ENCODE results near the gene PPM1K.

PPM1K gene

DNA sequence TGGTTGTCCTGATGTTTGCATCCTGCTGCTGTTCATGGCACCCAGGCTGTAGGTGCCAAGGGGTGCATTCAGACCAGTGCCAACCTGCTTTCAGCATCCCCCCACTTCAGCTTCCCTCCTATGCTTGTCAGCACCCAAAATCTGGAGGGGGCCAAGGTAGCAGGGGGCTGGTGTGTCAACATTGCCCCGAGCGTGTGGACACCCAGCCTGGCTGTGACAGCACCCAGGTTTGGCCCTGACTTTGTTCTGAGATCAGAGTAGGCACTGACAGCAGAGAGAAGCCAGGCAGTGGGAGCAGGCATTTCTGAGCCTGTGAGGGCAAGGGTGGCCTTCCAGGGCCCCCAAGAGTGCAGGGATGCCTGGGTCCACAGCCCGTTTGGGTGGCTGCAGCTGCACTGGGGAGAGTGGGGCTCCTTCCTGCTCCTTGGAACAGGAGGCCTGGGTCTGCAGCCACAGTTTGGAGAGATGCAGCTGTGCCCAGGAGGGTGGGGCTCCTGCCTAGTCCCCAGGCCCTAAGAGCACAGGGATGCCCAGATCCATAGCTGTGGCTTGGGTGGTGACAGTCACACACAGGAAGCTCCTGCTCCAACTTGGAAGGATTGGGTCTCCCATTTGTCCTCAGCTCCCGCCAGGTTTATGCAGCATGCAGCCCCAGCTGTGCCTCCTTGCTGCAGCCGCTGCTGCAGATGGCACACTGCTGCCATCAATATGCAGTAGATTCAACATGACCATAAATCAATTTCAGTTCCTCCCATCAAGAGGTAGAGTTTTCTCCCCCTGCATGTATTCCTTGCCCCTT lies 12.3 kb upstream of the PPM1K start:
- Mint-ChIP-seq H3K9me3 (no peaks in the 10 kb centered on the region), H3K27me3 (no peaks in the 10 kb centered on the region), H3K4me1 (no peaks in the 10 kb centered on the region), H3K36me3 (ENCODE audit: insufficient read depth) (no peaks in the 10 kb centered on the region), H3K27ac (ENCODE audit: low read depth) (no peak overlapping the region), H3K4me3 (no peak overlapping the region)
- ATAC-seq (replicated peaks; ENCODE audit: extremely low read depth, poor library complexity, severe bottlenecking): no peak
- DNase-seq (ENCODE audit: low spot score in 2 of 2): no peak

- H3K4me3 Mint-ChIP-seq: no peak overlapping the region
- H3K27me3 Mint-ChIP-seq: no peaks in the 10 kb centered on the region
- no peaks in the 10 kb centered on the region for H3K4me1 Mint-ChIP-seq
- H3K27ac Mint-ChIP-seq (ENCODE audit: low read depth): no peak overlapping the region
- H3K9me3 Mint-ChIP-seq: no peaks in the 10 kb centered on the region
- ATAC-seq (replicated peaks; ENCODE audit: extremely low read depth, poor library complexity, severe bottlenecking) (no peak), DNase-seq (ENCODE audit: low spot score in 2 of 2) (no peak)
- no peaks in the 10 kb centered on the region for H3K36me3 Mint-ChIP-seq (ENCODE audit: insufficient read depth)
Measured at GRCh38 chr4:88295656-88296055, 11.3 kb upstream of the PPM1K start.

GRCh38 chr4:88291003-88291402 lies 6.6 kb upstream of the PPM1K start:
- Mint-ChIP-seq H3K36me3 (ENCODE audit: insufficient read depth) (no peaks in the 10 kb centered on the region), H3K4me3 (no peak overlapping the region), H3K9me3 (no peaks in the 10 kb centered on the region), H3K4me1 (no peaks in the 10 kb centered on the region), H3K27me3 (no peaks in the 10 kb centered on the region), H3K27ac (ENCODE audit: low read depth) (no peak overlapping the region)
- DNase-seq (ENCODE audit: low spot score in 2 of 2) (no peak), ATAC-seq (replicated peaks; ENCODE audit: extremely low read depth, poor library complexity, severe bottlenecking) (no peak)

DNA sequence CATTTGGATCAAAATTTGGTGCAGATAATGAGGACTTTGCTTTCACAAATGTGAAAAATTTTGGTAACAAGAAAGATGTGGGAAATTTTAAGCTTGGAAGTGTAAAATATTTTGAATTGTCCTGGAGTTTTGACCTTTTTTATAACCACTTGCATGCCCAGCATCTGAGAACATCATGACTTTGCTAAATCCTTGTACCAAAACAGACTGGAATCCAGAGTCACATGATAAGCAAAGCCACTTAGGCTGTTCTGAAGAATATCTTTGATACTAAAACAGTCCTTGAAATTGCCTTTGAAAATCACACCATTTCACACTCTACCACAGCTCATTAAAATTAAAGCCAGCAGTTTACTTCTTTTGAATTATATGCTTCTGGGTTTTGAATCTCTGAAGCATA lies 2.5 kb upstream of the PPM1K start:
- Mint-ChIP-seq H3K9me3 (no peaks in the 10 kb centered on the region), H3K36me3 (ENCODE audit: insufficient read depth) (peaks cover 27% of the 10 kb centered on the region), H3K27ac (ENCODE audit: low read depth) (peak overlapping the region; percentile 68), H3K27me3 (no peaks in the 10 kb centered on the region), H3K4me1 (peaks cover 32% of the 10 kb centered on the region), H3K4me3 (no peak overlapping the region)
- no peak for DNase-seq (ENCODE audit: low spot score in 2 of 2)
- ATAC-seq (replicated peaks; ENCODE audit: extremely low read depth, poor library complexity, severe bottlenecking): no peak

DNA sequence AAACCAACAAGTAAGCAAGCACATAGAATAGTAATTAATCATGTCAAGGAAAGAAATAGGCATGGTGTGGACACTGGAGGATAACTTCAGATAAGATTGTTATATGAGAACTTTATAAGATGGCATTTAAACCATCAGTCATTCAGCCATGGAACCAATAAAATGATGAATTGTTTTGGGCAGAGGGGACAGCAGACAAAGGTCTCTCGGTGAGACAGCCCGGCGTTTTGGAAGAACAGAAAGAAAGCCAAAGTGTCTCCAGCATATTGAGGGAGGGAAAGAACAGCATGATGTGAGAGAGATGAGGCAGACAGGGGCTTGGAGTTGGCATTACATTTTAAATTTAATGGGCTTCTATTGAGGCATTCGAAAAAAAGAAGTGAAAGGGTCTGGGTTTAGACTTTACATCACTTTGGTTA lies 883 bp upstream of the PPM1K start:
- DNase-seq (ENCODE audit: low spot score in 2 of 2) (no peak), ATAC-seq (replicated peaks; ENCODE audit: extremely low read depth, poor library complexity, severe bottlenecking) (no peak)
- H3K9me3 Mint-ChIP-seq: no peaks in the 10 kb centered on the region
- peak overlapping the region; percentile 100 for H3K27ac Mint-ChIP-seq (ENCODE audit: low read depth)
- H3K36me3 Mint-ChIP-seq (ENCODE audit: insufficient read depth): peaks cover 27% of the 10 kb centered on the region
- H3K4me1 Mint-ChIP-seq: peaks cover 45% of the 10 kb centered on the region
- peak overlapping the region; percentile 95 for H3K4me3 Mint-ChIP-seq
- H3K27me3 Mint-ChIP-seq: no peaks in the 10 kb centered on the region

DNA sequence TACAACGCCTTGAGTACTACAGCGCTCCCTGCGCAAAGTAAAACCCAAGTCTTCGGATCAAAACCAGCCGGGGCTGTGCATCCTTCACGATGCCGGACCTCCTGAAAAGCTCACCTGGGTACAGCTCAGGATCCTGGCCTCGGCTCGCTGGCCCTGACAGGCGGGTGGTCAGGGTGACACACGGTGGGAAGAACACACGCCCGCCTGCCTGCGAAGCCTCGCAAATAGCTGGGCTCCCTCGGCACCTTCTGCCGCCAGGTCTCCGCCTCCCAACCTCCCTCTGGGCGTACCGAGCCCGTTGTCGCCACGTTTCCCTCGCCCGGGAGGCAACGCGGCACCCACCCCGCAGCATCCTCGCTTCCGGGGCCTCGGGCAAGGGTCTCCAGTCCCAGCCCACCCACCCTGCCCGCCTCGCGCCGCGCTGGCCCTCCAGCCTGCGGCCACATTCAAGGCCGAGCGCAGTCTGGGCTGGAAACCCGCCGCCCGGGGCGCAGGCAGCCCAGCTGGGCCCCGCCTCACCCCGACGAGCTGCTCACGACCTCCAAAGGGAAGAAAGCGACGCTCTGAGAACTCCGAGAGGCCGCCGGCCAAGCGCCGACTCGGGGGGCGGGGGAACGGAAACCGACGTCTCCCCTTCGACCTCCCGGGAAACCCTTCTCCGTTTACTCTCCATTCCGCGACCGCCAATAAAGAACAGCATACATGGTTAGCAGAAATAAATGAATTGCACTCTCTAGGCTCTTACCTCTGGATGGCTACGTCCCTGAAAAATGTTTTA lies 511 bp downstream of the PPM1K start:
- ATAC-seq (replicated peaks; ENCODE audit: extremely low read depth, poor library complexity, severe bottlenecking) (peak; percentile 39), DNase-seq (ENCODE audit: low spot score in 2 of 2) (peak; percentile 65 to 73)
- Mint-ChIP-seq H3K27ac (ENCODE audit: low read depth) (peak overlapping the region; percentile 100), H3K4me3 (peak overlapping the region; percentile 95), H3K9me3 (no peaks in the 10 kb centered on the region), H3K36me3 (ENCODE audit: insufficient read depth) (peaks cover 27% of the 10 kb centered on the region), H3K4me1 (peaks cover 55% of the 10 kb centered on the region), H3K27me3 (no peaks in the 10 kb centered on the region)

DNA sequence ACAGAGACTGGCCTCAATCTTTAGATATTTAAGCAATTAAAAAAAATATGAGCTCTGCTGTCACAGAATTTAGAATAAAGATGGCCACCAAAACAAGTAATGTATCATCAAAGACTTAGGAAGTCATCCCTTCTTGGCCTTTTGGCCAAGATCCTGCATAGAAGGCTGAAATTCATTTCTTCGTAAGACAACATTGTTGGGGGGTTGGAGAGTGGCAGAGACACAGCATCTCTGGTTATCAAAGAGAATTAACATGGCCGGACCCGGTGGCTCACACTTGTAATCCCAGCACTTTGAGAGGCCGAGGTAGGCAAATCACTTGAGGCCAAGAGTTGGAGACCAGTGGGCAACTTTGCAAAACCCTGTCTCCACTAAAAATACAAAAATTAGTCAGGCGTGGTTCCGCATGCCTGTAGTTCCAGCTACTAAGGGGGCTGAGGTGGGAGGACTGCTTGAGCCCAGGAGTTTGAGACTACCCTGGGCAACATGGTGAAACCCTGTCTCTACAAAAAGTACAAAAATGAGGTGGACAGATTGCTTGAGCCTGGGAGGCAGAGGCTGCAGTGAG lies 4.0 kb downstream of the PPM1K start:
- Mint-ChIP-seq H3K4me3 (peak overlapping the region; percentile 50), H3K36me3 (ENCODE audit: insufficient read depth) (peaks cover 41% of the 10 kb centered on the region), H3K27me3 (no peaks in the 10 kb centered on the region), H3K4me1 (peaks cover 72% of the 10 kb centered on the region), H3K9me3 (no peaks in the 10 kb centered on the region), H3K27ac (ENCODE audit: low read depth) (peak overlapping the region; percentile 78)
- no peak for ATAC-seq (replicated peaks; ENCODE audit: extremely low read depth, poor library complexity, severe bottlenecking)
- DNase-seq (ENCODE audit: low spot score in 2 of 2): no peak

- no peak for DNase-seq (ENCODE audit: low spot score in 2 of 2)
- H3K27ac Mint-ChIP-seq (ENCODE audit: low read depth): no peak overlapping the region
- peaks cover 62% of the 10 kb centered on the region for H3K4me1 Mint-ChIP-seq
- peaks cover 25% of the 10 kb centered on the region for H3K36me3 Mint-ChIP-seq (ENCODE audit: insufficient read depth)
- H3K27me3 Mint-ChIP-seq: no peaks in the 10 kb centered on the region
- ATAC-seq (replicated peaks; ENCODE audit: extremely low read depth, poor library complexity, severe bottlenecking): no peak
- no peaks in the 10 kb centered on the region for H3K9me3 Mint-ChIP-seq
- no peak overlapping the region for H3K4me3 Mint-ChIP-seq
Measured at GRCh38 chr4:88277711-88278225, 6.6 kb downstream of the PPM1K start.

DNA sequence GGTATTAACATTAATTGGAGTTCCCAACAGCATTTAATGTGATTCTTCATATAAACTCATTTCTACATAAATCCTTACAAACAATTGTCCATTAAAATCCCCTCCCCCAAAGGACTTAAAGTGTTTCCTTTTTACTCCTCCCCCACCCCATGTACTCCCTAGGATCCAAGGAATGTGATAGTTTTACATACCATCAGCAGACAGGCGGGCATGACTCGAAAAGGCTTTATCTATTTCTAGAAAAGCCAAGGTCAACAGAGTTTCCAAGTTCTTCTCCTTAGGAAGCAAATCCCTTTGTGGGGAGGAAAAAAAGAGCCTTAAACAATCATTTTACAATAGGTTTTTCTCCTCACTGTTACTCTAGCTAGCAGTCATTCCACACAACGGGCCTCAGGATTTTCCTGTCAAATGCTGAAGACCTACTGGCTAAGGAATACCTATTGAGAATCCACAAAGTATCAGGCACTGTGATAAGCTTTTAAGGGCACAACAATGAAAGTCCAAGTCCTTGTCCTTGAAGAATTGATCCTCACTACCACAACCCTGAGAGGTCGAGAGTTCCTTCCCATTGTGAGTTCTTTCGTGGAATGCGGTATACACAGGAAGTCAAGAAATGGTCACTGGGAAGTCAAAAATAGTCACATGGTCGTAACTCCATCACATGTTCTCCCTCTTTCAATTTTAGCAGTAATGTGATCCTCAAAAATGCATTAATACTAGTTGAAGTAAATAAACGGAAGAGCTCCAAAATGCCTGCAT lies 7.2 kb downstream of the PPM1K start:
- ATAC-seq (replicated peaks; ENCODE audit: extremely low read depth, poor library complexity, severe bottlenecking) (no peak), DNase-seq (ENCODE audit: low spot score in 2 of 2) (no peak)
- Mint-ChIP-seq H3K4me3 (no peak overlapping the region), H3K27ac (ENCODE audit: low read depth) (no peak overlapping the region), H3K9me3 (no peaks in the 10 kb centered on the region), H3K4me1 (peaks cover 56% of the 10 kb centered on the region), H3K27me3 (no peaks in the 10 kb centered on the region), H3K36me3 (ENCODE audit: insufficient read depth) (peaks cover 19% of the 10 kb centered on the region)

DNA sequence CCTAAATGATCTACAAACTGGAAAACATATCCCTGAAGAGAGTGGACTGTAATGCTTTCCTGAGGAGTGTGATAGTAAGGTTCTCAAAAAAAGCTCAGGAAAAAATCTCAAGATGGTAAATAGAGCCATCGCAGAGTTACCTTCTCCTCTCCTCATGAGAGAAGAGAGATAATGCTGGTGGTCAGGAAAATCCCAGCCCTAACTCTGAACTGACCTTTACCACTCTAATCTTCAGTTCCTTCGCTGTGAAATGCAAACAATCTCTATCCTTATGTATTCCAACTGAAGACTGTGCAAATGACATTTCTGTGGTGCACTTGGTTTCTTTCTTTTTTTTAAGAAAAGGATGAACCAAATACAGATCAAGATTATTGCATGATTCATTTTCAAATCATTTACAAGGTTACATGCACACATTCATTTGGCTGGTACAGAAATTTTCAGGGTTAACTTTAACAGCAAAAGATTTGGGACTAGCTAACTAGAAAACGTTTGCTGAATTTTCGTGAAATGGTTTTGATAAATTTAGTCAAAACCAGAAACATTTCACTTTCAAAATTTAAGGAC lies 8.3 kb downstream of the PPM1K start:
- H3K4me1 Mint-ChIP-seq: peaks cover 46% of the 10 kb centered on the region
- no peak overlapping the region for H3K27ac Mint-ChIP-seq (ENCODE audit: low read depth)
- H3K27me3 Mint-ChIP-seq: no peaks in the 10 kb centered on the region

GRCh38 chr4:88275516-88275915 lies 8.8 kb downstream of the PPM1K start:
- peaks cover 19% of the 10 kb centered on the region for H3K36me3 Mint-ChIP-seq (ENCODE audit: insufficient read depth)
- ATAC-seq (replicated peaks; ENCODE audit: extremely low read depth, poor library complexity, severe bottlenecking) (no peak), DNase-seq (ENCODE audit: low spot score in 2 of 2) (no peak)
- no peak overlapping the region for H3K27ac Mint-ChIP-seq (ENCODE audit: low read depth)
- H3K27me3 Mint-ChIP-seq: no peaks in the 10 kb centered on the region
- H3K4me3 Mint-ChIP-seq: no peak overlapping the region
- no peaks in the 10 kb centered on the region for H3K9me3 Mint-ChIP-seq
- peaks cover 43% of the 10 kb centered on the region for H3K4me1 Mint-ChIP-seq

More for the DNA sequence above, 8.3 kb downstream of the PPM1K start:
- H3K36me3 Mint-ChIP-seq (ENCODE audit: insufficient read depth): peaks cover 19% of the 10 kb centered on the region
- no peak overlapping the region for H3K4me3 Mint-ChIP-seq
- ATAC-seq (replicated peaks; ENCODE audit: extremely low read depth, poor library complexity, severe bottlenecking) (no peak), DNase-seq (ENCODE audit: low spot score in 2 of 2) (no peak)
- H3K9me3 Mint-ChIP-seq: no peaks in the 10 kb centered on the region

DNA sequence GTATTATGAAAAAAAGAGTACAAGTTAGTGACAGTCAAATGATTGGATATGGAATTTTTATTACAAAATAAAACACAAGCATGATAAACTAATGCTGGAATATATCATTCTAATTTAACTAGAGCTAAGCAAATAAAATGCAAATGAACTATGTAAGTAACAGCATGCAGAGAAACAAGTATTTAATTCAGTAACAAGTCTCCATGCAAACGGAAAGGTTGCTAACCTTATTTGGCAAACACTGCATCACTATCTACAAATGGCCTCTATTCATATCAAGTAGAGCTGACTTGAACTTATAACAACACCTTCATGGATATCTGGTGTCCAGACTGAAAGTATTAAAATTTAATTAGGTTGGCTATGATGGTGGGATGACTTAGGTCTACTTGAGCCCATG lies 15.4 kb downstream of the PPM1K start:
- no peak for ATAC-seq (replicated peaks; ENCODE audit: extremely low read depth, poor library complexity, severe bottlenecking)
- Mint-ChIP-seq H3K4me1 (peaks cover 3% of the 10 kb centered on the region), H3K4me3 (no peak overlapping the region), H3K27ac (ENCODE audit: low read depth) (no peak overlapping the region), H3K27me3 (no peaks in the 10 kb centered on the region), H3K9me3 (no peaks in the 10 kb centered on the region), H3K36me3 (ENCODE audit: insufficient read depth) (peaks cover 20% of the 10 kb centered on the region)
- DNase-seq (ENCODE audit: low spot score in 2 of 2): no peak
